Stimulated activated CD8-positive, alpha-beta memory T cell treated with anti-CD3 and anti-CD28 coated beads, Interleukin-15, amount 100 ng/mL, for 24 hours (primary cell): ENCODE data around the gene PCDHA1.
"Not testable (repeated sequence)": the region's sequence is repeated elsewhere in the genome, so short reads cannot be mapped to it uniquely, and the experiment has no call there.

Experiments
- DNase-seq: peaks from one replicate; pipeline ENCODE4 v3.0.0-alpha.2; 2020; ENCODE audit warnings: low read depth

Gene PCDHA1

GRCh38 chr5:140808241-140808888, 22.4 kb downstream of the PCDHA1 start:
- DNase-seq, result not testable (repeated sequence)

GRCh38 chr5:140808889-140809291, 22.9 kb downstream of the PCDHA1 start:
- no peak for DNase-seq

GRCh38 chr5:140821375-140822280, 35.7 kb downstream of the PCDHA1 start, which contains the start of gene PCDHA5:
PCDHA5 (plus strand) TSS chr5:140821613.
- no peak for DNase-seq

GRCh38 chr5:140822281-140822629, 36.3 kb downstream of the PCDHA1 start:
- no peak for DNase-seq

GRCh38 chr5:140822969-140823368, 37.0 kb downstream of the PCDHA1 start:
- not testable (repeated sequence) for DNase-seq

- DNase-seq, result no peak
Measured at GRCh38 chr5:140823475-140823874, 37.5 kb downstream of the PCDHA1 start.

- no peak for DNase-seq
Measured at GRCh38 chr5:140827704-140828361, 41.9 kb downstream of the PCDHA1 start, which contains the start of gene PCDHA6. PCDHA6 (plus strand) TSS chr5:140827960; CDS start chr5:140828092, 132 bp downstream.

- no peak for DNase-seq
Measured at GRCh38 chr5:140828362-140828737, 42.4 kb downstream of the PCDHA1 start.

- DNase-seq, result not testable (repeated sequence)
Measured at GRCh38 chr5:140829511-140830501, 43.9 kb downstream of the PCDHA1 start.

- DNase-seq, result no peak
Measured at GRCh38 chr5:140833993-140834392, 48.1 kb downstream of the PCDHA1 start, which contains the start of gene PCDHA7. PCDHA7 (plus strand) TSS chr5:140834269; CDS start chr5:140834384, 115 bp downstream.

GRCh38 chr5:140834439-140835008, 48.6 kb downstream of the PCDHA1 start:
- DNase-seq, result not testable (repeated sequence)

- DNase-seq, result no peak
Measured at GRCh38 chr5:140835622-140836510, 49.9 kb downstream of the PCDHA1 start.

- no peak for DNase-seq
Measured at GRCh38 chr5:140840978-140841962, 55.3 kb downstream of the PCDHA1 start, which contains the start of gene PCDHA8. PCDHA8 (plus strand) TSS chr5:140841187; CDS start chr5:140841322, 135 bp downstream.

- DNase-seq, result no peak
Measured at GRCh38 chr5:140842798-140843733, 57.1 kb downstream of the PCDHA1 start.

GRCh38 chr5:140848139-140849102, 62.5 kb downstream of the PCDHA1 start, which contains the start of gene PCDHA9:
PCDHA9 (plus strand) TSS chr5:140848382; CDS start chr5:140848496, 114 bp downstream.
- not testable (repeated sequence) for DNase-seq
